IPS-NIHi11 (cell line): ENCODE results near the gene NAE1.
A peak's percentile ranks its signal among the peaks of the same experiment; 100 is the strongest.

ENCODE experiments used
- DNase-seq: peaks from one replicate; pipeline ENCODE4 v3.0.0; 2012; ENCODE audit warnings: mixed read lengths, low spot score

The NAE1 gene

GRCh38 chr16:66850115-66850815, 19.5 kb upstream of the NAE1 start:
- no peak for DNase-seq

GRCh38 chr16:66849549-66849948, 18.8 kb upstream of the NAE1 start:
- no peak for DNase-seq

- DNase-seq = no peak
Measured at GRCh38 chr16:66849021-66849420, 18.2 kb upstream of the NAE1 start.

- no peak for DNase-seq
Measured at GRCh38 chr16:66848172-66848571, 17.4 kb upstream of the NAE1 start.

GRCh38 chr16:66847533-66848067, 16.8 kb upstream of the NAE1 start:
- DNase-seq = no peak

GRCh38 chr16:66846831-66847230, 16.1 kb upstream of the NAE1 start:
- no peak for DNase-seq

- DNase-seq = no peak
Measured at GRCh38 chr16:66846266-66846665, 15.5 kb upstream of the NAE1 start.

GRCh38 chr16:66845791-66846221, 15.0 kb upstream of the NAE1 start:
- DNase-seq = no peak

- no peak for DNase-seq
Measured at GRCh38 chr16:66845080-66845410, 14.3 kb upstream of the NAE1 start.

- peak; percentile 79 for DNase-seq
Measured at GRCh38 chr16:66844342-66845079, 13.7 kb upstream of the NAE1 start, which contains the start of gene CA7. CA7 (plus strand) TSS chr16:66844414; CDS start chr16:66844488, 74 bp downstream.

GRCh38 chr16:66844009-66844341, 13.2 kb upstream of the NAE1 start:
- no peak for DNase-seq

GRCh38 chr16:66843191-66843590, 12.4 kb upstream of the NAE1 start:
- no peak for DNase-seq

GRCh38 chr16:66842765-66843164, 12.0 kb upstream of the NAE1 start:
- no peak for DNase-seq

GRCh38 chr16:66841366-66841765, 10.6 kb upstream of the NAE1 start:
- no peak for DNase-seq

- DNase-seq = no peak
Measured at GRCh38 chr16:66840883-66841282, 10.1 kb upstream of the NAE1 start.

GRCh38 chr16:66834746-66835145, 4.0 kb upstream of the NAE1 start:
- no peak for DNase-seq

GRCh38 chr16:66832661-66833305, 2.0 kb upstream of the NAE1 start:
- no peak for DNase-seq

GRCh38 chr16:66832190-66832589, 1.4 kb upstream of the NAE1 start:
- no peak for DNase-seq

- no peak for DNase-seq
Measured at GRCh38 chr16:66824006-66824405, 6.8 kb downstream of the NAE1 start.

GRCh38 chr16:66814734-66815133, 16.0 kb downstream of the NAE1 start:
- no peak for DNase-seq

GRCh38 chr16:66811043-66811442, 19.7 kb downstream of the NAE1 start:
- no peak for DNase-seq

- DNase-seq = no peak
Measured at GRCh38 chr16:66810391-66810790, 20.4 kb downstream of the NAE1 start.

- no peak for DNase-seq
Measured at GRCh38 chr16:66809765-66810164, 21.0 kb downstream of the NAE1 start.
